Pons (tissue), 1 donor: ENCODE results near the gene ST6GAL2.

Experiments used
- DNase-seq: peaks from one replicate; pipeline ENCODE4 v3.0.0-alpha.2; 2016; ENCODE audit warnings: low spot score

ST6GAL2 gene

DNA sequence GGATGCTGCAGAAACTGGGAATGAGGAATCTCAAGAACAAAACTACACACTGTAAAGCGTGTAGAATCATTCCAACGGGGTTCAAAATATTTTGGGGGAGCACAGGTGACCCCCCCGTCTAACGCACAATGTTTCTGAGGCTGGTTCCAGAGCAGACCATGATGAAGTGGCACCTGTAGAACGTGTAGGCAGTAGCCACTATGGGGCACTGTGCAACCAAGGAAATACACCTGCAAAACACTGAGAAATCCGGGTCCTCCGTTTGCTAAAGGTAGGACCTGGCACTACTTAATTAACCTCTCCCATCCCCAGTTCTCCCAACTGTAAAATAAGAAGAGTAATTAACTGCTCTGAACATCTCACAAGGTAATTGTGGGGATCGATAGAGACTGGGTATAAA, 22.6 kb downstream of the ST6GAL2 start:
- DNase-seq = no peak

DNA sequence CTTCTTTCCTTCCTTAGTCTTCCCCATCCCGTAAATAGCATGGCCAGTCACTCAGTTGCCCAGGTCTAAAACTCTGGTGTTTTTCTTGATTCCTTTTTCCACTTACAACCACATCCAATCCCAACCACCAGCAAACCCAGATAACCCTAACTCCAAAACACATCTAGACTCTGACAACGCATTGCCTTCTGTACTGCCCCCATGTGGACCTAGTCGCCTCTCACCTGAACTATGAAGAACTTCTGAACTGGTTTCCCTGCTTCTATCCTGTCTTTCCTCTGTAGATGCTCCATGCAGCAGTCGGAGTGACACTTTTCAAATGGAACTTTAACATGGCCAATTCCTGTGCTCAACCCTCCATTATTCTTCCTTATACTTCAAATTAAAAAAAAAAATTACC, 26.5 kb downstream of the ST6GAL2 start:
- no peak for DNase-seq

DNA sequence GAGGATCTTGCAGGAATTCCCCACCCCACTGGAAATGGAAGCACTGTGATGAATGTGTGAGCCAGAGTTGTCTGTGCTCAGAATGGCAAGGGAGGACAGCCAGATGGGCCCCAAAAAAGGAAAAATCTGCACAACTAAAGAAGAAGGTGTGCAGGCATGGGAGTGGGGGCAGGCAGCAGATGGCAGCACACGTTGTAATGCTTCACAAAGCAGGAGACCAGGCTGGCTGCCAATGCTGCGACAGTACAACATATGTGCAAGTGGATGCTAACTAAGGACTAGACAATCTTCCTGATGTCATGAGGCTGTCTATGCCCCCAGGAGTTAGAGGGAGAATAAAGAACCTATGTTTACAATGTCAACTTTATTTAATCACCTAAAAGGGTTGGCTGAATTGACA, 27.2 kb downstream of the ST6GAL2 start:
- DNase-seq = no peak

DNA sequence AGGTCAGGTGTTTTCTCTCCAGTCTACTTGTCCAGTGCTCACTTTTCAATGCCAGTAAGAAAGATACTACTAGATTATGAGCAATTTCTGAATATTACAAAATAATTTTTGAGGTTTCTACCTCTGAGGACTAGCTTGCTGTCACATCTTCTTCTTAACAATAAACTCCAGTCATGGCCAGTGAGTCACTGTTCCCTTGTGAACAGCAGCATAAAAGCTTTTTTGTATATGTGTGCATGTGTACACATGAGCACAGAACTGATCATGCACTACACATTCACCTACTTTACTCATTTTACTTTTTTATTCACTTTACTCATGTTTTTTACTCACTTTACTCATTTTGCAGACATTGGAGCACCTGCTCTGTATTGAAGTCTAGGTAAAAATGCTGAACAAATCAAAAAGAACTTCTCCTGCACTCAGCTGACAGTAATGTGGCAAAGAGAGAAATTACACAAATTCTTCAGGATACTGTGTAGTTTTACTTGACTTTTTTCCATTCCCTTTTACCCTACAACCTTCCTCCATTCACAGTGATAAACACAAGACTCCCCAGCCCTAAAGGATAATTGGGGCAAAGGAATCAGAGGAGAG, 28.0 kb downstream of the ST6GAL2 start:
- no peak for DNase-seq

DNA sequence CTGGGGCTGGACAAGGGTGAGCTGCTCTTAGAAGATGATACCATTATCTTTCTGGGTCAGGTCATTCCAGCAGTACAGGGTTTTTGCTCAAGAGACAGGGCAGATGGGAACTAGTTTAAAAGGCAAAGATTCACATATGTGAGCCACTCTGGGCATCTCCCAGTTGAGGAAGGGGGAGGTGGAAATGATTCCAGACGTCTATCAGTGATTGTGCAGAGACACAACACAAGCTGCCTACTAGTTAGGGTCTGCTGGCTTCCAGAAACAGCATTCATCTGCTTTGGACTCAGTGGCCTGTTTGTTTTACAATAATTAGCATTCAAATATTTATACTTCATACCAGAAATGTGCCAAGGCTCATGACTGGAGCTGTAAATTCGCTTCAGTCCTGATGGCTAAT, 32.3 kb downstream of the ST6GAL2 start:
- no peak for DNase-seq

DNA sequence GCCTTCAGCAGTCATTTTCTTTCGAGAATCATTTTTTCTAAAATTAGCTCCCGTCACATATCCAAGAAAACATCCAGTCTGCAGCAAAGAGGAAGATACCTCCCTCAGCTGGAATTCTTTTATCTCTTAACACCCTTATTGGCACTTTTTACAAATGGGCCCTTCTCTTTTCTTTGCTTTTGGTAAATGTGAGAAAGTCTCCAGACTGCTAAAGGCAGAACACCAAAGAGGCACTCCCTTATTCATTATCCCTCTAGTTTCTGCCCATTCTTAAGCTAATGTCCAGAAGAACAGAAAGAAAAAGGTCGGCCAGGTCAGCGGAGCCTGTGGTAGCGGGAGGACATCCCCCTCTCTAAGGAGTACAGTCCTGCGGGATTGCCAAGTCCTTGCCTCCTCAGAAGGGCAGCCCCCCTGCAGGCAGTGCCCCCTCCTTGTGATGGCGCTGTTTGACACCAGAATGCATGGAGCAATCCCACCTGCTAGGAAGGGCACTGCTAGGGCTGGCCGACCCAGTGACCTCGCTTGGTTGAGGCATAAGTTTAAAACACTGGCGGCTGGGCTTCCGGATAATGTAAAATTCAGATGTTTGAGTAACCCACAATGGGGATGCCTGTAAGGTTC, 34.0 kb downstream of the ST6GAL2 start:
- DNase-seq = no peak

DNA sequence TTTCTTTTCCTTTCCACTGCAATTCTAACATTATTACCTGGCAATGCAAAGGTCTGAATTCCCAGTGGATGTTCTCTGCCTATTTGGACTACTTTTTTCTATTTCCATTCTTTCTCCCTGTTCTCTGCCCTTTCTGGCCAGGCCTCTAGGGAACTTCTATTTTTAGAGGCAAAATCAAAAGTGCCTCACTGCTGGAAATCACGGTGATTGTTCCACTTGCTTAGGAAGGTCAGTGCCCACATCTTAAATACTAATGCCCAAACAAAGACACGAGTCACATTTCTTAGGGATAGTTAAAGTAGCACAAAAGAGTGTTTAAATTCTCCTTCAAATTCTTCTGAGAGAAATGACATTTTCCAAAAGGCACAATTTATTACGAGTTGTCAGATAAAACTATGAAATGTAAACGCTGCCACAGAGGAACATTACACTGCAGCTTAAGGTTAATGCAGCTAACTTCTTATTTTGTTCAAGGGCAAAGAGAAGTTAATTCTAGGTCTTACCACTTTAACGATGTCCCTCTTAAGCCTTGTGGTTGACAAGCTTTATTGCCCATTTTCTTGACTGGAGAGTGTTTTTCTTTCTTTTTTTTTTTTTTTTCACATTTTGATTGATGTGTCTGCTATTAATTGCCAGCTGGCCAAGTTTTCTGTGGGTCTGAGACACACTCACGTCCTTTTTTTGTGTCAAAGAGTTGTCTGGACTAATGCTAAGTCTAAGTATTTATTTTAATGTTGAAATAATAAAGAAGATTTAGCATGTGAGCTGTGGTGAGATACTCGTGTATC, 34.7 kb downstream of the ST6GAL2 start:
- DNase-seq = no peak

DNA sequence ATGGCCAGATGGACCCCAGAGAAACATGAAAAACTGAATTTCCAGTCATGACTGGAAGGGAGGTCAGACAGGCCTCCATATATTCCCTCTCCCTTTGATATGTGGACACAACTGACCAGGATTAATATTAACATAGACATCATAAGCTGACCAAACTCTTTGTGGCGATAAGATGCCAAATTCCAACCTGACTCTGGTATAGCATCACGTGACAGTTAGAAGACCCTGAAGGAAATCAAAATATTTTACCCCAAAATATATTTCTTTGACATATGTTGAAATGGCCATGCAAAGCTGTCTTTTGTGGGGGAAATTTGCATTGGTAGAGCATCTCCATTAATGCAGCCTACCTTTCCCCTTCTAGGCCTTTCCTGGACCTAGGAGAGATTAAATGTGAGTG, 36.7 kb downstream of the ST6GAL2 start:
- no peak for DNase-seq

DNA sequence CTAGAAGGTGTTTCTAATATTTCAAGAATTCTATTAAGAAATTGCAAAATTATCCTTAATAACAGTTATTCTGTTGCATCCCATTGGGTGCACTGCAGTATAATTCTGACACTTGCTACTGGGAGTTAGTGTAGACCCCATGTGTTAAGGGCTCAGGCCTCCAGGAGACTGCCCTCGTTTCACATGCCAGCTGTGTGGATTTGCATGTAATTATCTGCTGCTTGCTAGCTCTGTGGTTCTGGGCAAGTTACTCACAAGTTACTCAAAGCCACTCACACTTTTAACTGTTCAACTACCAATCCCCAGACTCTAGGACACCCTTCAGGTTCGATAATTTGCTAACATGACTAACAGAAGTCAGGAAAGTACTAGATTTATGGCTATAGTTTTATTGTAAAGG, 38.6 kb downstream of the ST6GAL2 start:
- no peak for DNase-seq

DNA sequence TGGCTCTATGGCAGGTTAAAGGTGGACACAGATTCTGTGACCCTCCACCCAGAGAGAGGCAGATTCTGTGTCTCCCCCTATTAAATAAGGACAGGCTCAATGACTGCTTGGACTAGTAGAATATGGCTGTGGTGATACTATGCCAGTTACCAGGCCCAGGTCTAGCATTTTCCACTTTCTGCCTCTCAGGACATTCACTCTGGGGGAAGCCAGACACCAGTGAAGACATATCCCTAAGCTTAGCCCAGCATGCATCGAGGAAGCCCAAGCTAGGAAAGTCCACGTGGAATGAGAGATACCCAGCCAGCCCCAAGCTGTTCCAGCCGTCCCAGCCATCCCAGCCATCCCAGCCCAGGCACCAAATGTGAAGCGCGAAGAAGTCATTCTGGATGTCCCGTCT, 40.3 kb downstream of the ST6GAL2 start:
- DNase-seq = no peak

DNA sequence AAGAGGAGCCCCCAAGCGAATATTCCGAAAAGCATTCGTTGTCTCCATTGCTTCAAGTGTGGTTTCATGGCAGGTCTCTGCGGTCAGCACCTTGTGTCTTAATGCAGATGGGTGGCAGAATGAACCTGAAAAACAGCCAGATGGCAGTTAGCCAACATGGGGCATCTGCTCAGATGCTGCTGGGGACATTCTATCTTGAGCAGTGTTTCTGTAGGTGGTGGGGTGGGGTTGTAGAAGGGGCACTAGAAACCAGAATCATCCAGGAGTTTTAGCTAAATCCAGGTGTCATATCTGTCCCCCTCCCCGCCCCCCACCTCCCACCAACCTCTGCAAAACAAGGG, 42.1 kb downstream of the ST6GAL2 start:
- DNase-seq = no peak

DNA sequence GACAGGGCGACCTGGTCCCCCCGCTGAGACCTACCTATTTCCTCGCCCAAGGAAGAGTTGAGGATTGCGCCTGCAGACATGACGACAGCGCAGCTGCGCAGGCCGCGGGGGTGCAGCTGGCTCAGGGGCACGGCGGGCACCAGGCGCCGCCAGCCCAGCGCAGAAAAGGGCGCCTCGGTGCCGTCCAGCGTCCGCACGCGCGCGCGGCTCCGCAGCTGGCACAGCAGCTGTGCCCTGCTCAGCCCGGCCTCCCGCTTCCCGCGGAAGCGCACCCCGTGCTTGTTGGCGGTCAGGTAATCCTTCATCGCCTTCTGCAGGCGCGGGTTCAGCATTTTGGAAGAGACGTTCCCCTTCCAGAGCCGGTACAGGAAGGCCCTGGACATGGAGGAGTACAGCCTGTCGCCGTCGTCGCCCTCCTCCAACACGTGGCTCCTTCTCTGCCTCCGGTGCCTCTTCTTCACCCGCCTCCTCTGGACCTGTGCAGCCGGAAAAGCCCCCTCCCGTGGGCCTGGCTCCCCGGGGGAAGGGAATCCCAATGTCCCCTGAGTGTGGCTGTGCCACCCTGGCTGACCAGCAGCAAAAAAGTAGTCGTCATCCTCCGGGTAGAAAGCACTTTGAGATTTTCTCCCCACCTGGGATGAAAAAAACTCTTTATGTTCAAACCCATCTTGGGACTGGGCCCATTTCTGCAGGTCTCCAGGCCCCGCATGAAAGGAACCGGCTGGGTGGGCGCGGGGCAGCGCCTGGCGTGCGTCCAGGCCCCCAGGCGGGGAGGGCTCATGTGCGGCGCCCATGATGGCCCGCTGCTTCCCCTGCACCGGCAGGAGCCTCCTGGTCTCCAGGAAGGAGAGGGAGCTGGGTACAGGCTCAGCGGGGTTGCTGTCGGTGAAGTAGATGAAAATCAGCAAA, 42.7 kb downstream of the ST6GAL2 start:
- no peak for DNase-seq

DNA sequence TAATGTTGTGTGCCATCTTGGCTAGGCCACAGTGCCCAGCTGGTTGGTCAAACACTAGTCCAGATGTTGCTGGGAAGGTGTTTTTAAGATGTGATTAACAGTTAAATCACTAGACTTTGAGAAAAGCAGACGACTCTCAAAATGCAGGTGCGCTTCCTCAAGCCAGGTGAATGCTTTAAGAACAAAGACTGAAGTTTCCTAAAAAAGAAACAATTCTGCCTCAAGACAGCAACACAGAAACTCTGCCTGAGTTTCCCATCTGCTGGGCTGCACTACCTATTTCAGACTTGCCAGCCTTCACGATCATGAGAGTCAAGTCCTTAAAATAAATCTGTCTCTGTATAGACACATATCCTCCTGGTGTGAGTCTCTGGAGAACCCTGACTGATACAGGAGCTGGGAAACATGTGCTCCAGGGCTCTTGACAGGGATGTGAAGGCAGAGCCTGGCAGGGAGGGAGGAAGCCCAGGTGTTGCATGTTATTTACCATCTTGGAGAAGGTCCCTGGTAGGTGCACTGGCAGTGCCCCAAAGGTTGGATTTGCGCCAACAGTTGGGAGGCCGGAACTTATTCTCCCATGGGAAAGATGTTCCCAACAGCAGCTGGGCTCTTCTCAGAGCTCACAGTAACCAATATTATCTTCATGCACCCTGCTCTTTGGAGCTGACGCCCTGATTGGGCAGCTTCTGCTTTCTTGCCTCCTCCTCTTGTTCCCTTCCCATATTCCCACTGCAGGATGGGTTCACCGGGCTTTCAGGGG, 43.9 kb downstream of the ST6GAL2 start:
- DNase-seq = no peak

DNA sequence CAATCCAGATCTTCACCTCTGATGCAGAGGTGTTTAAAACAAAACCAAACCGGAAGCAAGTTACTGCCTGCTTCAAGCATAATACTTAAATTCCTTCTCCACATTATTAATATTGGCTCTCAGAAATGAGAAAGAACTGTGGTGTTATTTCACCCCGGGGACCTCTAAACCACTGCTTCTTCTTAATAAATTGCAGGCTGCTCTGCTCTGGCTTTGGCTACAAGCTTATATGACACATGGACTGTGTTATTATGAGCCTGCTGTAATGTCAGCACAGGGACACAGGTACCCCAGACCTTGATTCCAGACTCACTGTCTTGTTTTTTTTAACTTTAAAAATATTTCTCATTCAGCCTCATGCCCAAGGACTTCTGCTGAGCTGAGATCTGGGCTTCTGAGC, 45.1 kb downstream of the ST6GAL2 start:
- no peak for DNase-seq

DNA sequence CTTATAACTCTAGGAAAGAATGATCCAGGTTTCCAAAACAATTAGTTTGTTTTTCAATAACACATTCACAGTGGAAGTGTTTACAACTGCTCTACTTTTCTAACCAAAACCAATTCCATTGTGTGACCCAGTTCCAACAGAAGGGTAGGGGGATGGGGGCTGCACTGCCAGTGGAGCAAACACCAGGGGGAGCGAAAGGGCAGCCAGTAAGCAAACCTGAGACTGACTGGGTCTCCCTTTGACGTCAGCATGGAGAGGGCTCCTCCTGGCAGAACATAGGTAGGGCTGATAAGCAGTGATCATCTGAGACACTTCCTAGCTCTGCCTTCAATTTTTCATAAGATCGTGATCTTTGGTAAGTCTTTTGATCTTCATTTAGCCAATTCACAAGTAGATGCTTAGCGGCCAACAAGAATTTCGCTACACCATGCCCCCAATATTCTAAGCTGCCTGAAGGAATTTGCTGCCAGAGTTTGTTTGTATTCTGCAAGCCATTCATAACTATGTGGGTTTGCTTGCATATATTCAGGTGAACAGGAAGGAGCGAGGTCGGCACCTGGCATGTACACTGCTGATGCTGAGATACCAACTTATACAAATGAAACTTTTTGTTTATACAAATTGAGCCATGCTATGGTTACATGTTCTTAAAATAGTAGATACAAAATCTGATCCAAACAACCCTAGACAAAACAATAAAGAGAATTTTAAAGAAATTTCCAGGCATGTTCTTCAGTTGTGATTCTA, 45.9 kb downstream of the ST6GAL2 start:
- DNase-seq = no peak

DNA sequence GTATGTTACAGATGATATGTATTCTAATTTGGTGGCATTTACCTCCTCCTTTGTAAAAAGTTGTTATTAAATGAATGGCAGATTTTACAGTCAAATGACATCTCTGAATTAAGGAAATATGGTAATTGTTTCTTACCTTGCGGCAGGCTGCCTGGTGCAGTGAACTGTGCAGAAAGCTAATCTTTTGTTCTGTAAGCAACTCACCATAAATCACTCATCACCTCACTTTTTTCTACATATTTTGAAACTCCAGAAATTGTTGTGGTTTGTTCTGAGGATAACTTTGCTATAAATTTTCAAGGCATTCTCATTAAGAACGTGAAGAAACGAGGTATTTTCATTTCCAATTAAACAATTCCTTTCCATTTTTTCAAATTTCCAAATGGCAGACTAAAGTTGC, 52.7 kb downstream of the ST6GAL2 start:
- DNase-seq = no peak

DNA sequence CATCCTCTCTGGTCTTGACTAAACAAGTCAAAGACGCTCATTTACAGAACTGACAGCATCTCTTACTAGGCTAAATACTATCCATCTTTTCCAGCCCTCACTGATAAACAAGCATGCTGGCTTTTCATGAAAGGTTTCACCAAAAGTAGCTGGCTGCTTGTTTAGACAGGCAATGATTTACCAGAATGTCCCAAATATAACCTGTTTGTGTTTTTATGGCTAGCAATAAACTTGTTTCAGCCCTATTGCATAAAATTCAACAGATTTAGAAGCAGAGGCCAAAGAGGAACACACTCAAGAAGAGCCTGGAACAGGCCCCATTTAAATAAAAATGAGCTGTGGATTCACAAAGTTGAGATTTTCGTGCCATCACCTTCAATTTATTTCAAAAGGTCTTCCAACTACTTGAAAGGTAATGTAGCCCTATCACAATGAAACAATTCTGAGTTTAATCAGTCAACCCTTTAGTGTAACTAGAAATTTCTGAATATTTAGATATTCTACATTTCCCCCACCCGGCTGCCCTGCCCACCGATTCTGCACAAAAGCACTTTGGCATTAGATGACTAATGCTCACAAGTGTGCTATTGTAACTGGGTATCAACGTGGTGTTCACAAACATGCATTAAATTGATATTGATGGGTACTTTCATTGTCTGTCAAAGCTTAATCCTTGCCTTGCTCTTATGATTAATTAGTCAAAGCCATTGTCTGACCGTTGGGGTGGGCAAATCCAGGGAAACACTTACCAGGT, 54.0 kb downstream of the ST6GAL2 start:
- no peak for DNase-seq

DNA sequence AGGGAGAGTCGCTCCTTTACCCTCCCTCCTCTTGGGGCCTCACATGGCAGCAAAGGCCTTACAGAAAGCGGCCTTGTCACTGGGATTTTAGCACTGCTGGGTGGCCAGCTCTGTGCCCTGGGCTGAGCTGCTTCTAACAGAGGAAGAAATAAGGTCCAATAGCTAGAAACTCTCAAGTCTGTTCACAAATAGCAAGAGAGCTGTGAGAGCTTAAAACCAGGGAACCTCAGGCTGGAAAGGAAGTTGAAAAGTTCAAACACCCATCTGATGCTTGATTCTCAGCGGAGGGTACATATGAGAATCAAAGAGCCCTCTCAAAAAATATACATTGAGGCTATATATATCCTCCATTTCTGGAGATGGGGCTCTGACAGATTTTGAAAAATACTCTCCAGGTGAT, 54.7 kb downstream of the ST6GAL2 start:
- DNase-seq = no peak

DNA sequence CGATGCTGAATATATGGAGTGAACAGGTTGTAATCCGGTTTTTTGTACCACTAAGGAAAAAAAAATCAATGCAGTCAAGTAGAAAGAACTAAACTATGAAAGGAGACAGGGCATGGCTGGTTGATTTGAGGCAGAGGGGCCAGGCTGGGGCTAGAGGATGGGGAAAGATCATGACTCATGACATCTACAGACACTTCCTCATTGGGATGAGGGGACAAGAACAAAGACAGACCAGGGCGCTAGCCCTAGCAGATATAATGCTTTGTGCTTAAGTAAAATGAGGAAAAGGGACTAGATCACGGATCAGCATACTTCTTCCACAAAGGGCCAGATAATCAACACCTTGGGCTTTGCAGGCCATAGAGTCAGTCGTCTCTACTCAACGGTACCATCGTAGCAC, 55.8 kb downstream of the ST6GAL2 start:
- no peak for DNase-seq

DNA sequence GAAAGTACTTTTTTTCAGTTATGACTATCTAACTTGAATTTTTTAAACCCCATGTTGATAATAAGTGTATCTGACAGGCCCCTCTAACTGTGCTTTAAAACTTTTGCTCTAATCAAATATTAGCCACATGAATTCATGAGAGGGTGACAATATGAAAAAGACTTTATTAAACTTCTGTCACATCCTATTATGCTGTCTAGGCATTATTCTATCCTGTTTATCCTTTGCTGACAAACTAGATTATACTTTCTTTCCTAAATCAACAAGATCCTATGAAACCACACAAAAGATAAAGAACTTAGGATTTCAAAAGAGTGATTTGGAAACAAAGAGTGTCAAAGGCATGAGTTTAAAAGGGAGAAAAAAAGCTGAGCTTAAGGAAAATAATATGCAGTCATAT, 57.8 kb downstream of the ST6GAL2 start:
- DNase-seq = no peak
